Endothelial cell of umbilical vein (primary cell): ENCODE measurements around the gene NDUFS2. TPM values are rescaled to one million over a fixed set of nuclear protein-coding genes. Genes with fewer than 3 reads are reported as not detected.

Source experiments
- BruUV-seq: library from RNA; stranded (reverse); fragments of 400-500 nt; replicated peaks from 2 replicates; lab custom pipeline; 2021; lab: Mats Ljungman, UMichigan
- CTCF ChIA-PET: fragments of 300-600, 350-600 bp; sonication (Branson Sonifier 250); formaldehyde crosslinking; loops from one replicate; lab custom pipeline; 2021; ENCODE audit warnings: antibody characterized with exemption, inconsistent platforms; lab: Charles Lee
- POLR2A ChIA-PET: fragments of 300-600, 350-600 bp; sonication (Branson Sonifier 250); formaldehyde crosslinking; loops from one replicate; lab custom pipeline; 2021; ENCODE audit warnings: antibody characterized with exemption, inconsistent platforms; lab: Charles Lee
- DNase-seq: peaks from one replicate; pipeline ENCODE4 v3.0.0-alpha.2; 2011; ENCODE audit warnings: low read depth, low spot score
- FAIRE-seq: peaks from 2 replicates; lab custom pipeline; 2011; peaks lifted over from hg19 to GRCh38; lab: Jason Lieb, UNC
- H2AFZ ChIP-seq: 2 replicates; pipeline ENCODE4 v1.6.0; 2012; ENCODE audit warnings: low read depth, low read length, control low read depth, inconsistent platforms
- H3K27ac ChIP-seq: 2 replicates; pipeline ENCODE4 v1.5.1; 2011; ENCODE audit warnings: low read depth, mild to moderate bottlenecking, control low read depth, low read length, moderate library complexity; ENCODE audit not compliant: insufficient read depth
- H3K27me3 ChIP-seq, 2 experiments: 2 replicates each; pipeline versions ENCODE4 v1.6.0 to v1.6.1; 2011; ENCODE audit warnings: low read length in 2 of 2, mixed read lengths in 1 of 2; ENCODE audit not compliant: control insufficient read depth in 2 of 2, insufficient read depth in 2 of 2
- H3K36me3 ChIP-seq, 2 experiments: 2 replicates in 1 of 2; 3 replicates in 1 of 2; pipeline ENCODE4 v1.5.1; 2011; ENCODE audit warnings: low read length in 2 of 2, mild to moderate bottlenecking in 1 of 2, moderate library complexity in 1 of 2; ENCODE audit not compliant: control insufficient read depth in 2 of 2, insufficient read depth in 2 of 2; ENCODE audit errors: extremely low read depth in 1 of 2
- H3K4me1 ChIP-seq: 3 replicates; pipeline ENCODE4 v1.5.1; 2011; ENCODE audit warnings: mild to moderate bottlenecking, low read length; ENCODE audit not compliant: control insufficient read depth, insufficient read depth; ENCODE audit errors: extremely low read depth
- H3K4me2 ChIP-seq: 2 replicates; pipeline ENCODE4 v1.6.1; 2011; ENCODE audit warnings: low read length, control low read depth, mixed read lengths; ENCODE audit not compliant: insufficient read depth
- H3K4me3 ChIP-seq, 3 experiments: fragments of 200-600 bp in 1 of 3; sonication (generic), shearing (Covaris generic) in 1 of 3; replicated peaks in 1 of 3; 2 replicates each; pipeline ENCODE4 v1.5.1; 2011 to 2016; ENCODE audit warnings: control low read depth in 3 of 3, low read length in 3 of 3, mild to moderate bottlenecking in 2 of 3, inconsistent platforms in 1 of 3, low read depth in 1 of 3, moderate library complexity in 1 of 3; ENCODE audit not compliant: insufficient read depth in 1 of 3
- H3K79me2 ChIP-seq: 2 replicates; pipeline ENCODE4 v1.6.0; 2012; ENCODE audit warnings: low read length, inconsistent platforms; ENCODE audit not compliant: control insufficient read depth, insufficient read depth
- H3K9ac ChIP-seq: replicated peaks from 2 replicates; pipeline ENCODE3; 2011; ENCODE audit warnings: low read length, control low read depth; ENCODE audit not compliant: insufficient read depth; ENCODE audit errors: extremely low read depth
- H3K9me1 ChIP-seq: replicated peaks from 3 replicates; pipeline ENCODE4 v1.6.0; 2011; ENCODE audit warnings: mild to moderate bottlenecking, low read length; ENCODE audit not compliant: control insufficient read depth, insufficient read depth; ENCODE audit errors: extremely low read depth
- H3K9me3 ChIP-seq: replicated peaks from 2 replicates; pipeline ENCODE4 v1.5.1; 2012; ENCODE audit warnings: low read length, inconsistent platforms; ENCODE audit not compliant: control insufficient read depth, insufficient read depth
- H4K20me1 ChIP-seq: replicated peaks from 2 replicates; pipeline ENCODE3; 2011; ENCODE audit warnings: mild to moderate bottlenecking, low read length; ENCODE audit not compliant: control insufficient read depth, insufficient read depth; ENCODE audit errors: extremely low read depth
- EZH2 ChIP-seq: IDR thresholded peaks from 2 replicates; pipeline ENCODE4 v1.6.1; 2012; ENCODE audit warnings: borderline replicate concordance, low read depth, mild to moderate bottlenecking, moderate library complexity, low read length, inconsistent platforms; ENCODE audit not compliant: severe bottlenecking
- FOS ChIP-seq: IDR thresholded peaks from 2 replicates; pipeline ENCODE4 v1.6.1; 2011; ENCODE audit warnings: mild to moderate bottlenecking, low read length, moderate library complexity, borderline replicate concordance; ENCODE audit not compliant: insufficient read depth
- GATA2 ChIP-seq: IDR thresholded peaks from 2 replicates; pipeline ENCODE4 v1.7.0; 2011; ENCODE audit warnings: low read depth, mild to moderate bottlenecking, moderate library complexity, mixed read lengths, low read length; ENCODE audit not compliant: insufficient read length, insufficient read depth
- JUN ChIP-seq: IDR thresholded peaks from 2 replicates; pipeline ENCODE4 v1.6.1; 2011; ENCODE audit warnings: borderline replicate concordance, low read depth; ENCODE audit not compliant: insufficient read length, insufficient read depth
- MYC ChIP-seq: IDR thresholded peaks from one replicate; pipeline ENCODE4 v1.6.1; 2011; ENCODE audit warnings: mild to moderate bottlenecking, low read depth, low read length
- POLR2A ChIP-seq: IDR thresholded peaks from 2 replicates; pipeline ENCODE4 v1.6.1; 2012; ENCODE audit warnings: low read depth, mild to moderate bottlenecking, control low read depth, low read length
- POLR2AphosphoS5 ChIP-seq: IDR thresholded peaks from 2 replicates; pipeline ENCODE4 v1.6.1; 2012; ENCODE audit warnings: low read depth, mild to moderate bottlenecking, control low read depth, low read length, moderate library complexity; ENCODE audit not compliant: insufficient read depth
- dilution Hi-C: fragments of 300-500 bp; cut with MboI; formaldehyde crosslinking; loops from one replicate; pipeline ENCODE4 v1.15.0; 2019; ENCODE audit warnings: low sequenced_read_pairs; ENCODE audit not compliant: extremely low pct_ligation_motif_present
- intact Hi-C: fragments of 100-400 bp; cut with micrococcal nuclease; formaldehyde crosslinking; loops from one replicate; pipeline ENCODE4 v1.10.0; 2022
- polyA plus RNA-seq, 4 experiments: library from polyadenylated mRNA; depleted of rRNA in 3 of 4; stranded (reverse) in 3 of 4; unstranded in 1 of 4; fragments of >200 nt; gene quantifications; 2 replicates each; pipeline versions ENCODE4 v1.2.1 to v1.2.3, GENCODE V29; 2011 to 2012; ENCODE audit warnings: missing spikeins in 1 of 4
- total RNA-seq: library from RNA; stranded (reverse); gene quantifications from 2 replicates; pipeline ENCODE4 v1.2.3, GENCODE V29; 2021
- TF ChIP-seq, protein P1 (sequence below), 2 donors: IDR thresholded peaks; 1 replicate in 1 of 2; 2 replicates in 1 of 2; pipeline ENCODE4 v1.5.1; 2011; ENCODE audit warnings: low read length in 2 of 2, mild to moderate bottlenecking in 2 of 2, moderate library complexity in 2 of 2, control low read depth in 1 of 2, inconsistent platforms in 1 of 2, low read depth in 1 of 2; ENCODE audit not compliant: insufficient read depth in 1 of 2; ENCODE audit errors: extremely low read depth in 1 of 2
- TF ChIP-seq, protein P2 (sequence below): IDR thresholded peaks from 2 replicates; pipeline ENCODE4 v1.6.1; 2011; ENCODE audit not compliant: insufficient read depth, insufficient read length

The NDUFS2 gene
- total and polyA plus RNA-seq, 2 donors (not counting 3 experiments of a cell fraction or from before 2014, with no cell fraction given) = 95.1 to 130 TPM

DNA sequence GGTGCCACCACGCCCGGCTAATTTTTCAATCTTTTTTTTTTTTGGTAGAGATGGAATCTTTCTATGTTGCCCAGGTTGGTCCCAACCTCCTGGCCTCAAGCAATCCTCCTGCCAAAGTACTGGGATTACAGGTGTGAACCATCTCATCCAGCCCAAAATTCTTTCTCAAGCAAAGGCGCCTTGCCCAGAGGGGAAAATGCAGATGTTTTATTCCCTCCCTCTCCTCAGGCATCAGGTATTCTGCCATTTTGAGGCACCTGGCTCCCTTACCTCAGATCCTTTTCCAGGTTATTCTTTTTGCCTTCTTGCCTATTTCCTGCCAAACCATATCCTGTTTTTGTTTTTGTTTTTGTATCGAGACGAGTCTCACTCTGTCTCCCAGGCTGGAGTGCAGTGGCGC is 13.8 kb upstream of the NDUFS2 start:
- intact Hi-C loops (loop anchor here (1.0 kb wide), 1 partner anchor 22 kb away; the partner anchor contains the start of gene PPOX), dilution Hi-C loops (no loop called here)
- Histone ChIP-seq H3K9me1 (no peaks in the 10 kb centered on the region), H3K4me1 (peaks cover 28% of the 10 kb centered on the region), H3K27ac (no peak overlapping the region), H3K4me3 (no peak overlapping the region), H3K4me2 (no peak overlapping the region), H3K27me3 (no peaks in the 10 kb centered on the region), H2AFZ (no peak overlapping the region), H3K79me2 (no peaks in the 10 kb centered on the region), H4K20me1 (no peaks in the 10 kb centered on the region), H3K9ac (no peak overlapping the region), H3K9me3 (no peaks in the 10 kb centered on the region), H3K36me3 (peaks cover 2 to 3% of the 10 kb centered on the region in 2 experiments)
- ChIA-PET CTCF (no interaction called here), POLR2A (no interaction called here)
- TF ChIP-seq POLR2AphosphoS5 = no peak
- TF ChIP-seq MYC = no peak
- no peak for TF ChIP-seq JUN
- no peak for TF ChIP-seq POLR2A
- no peak for TF ChIP-seq FOS
- no peak for TF ChIP-seq GATA2
- TF ChIP-seq, protein P1, sequence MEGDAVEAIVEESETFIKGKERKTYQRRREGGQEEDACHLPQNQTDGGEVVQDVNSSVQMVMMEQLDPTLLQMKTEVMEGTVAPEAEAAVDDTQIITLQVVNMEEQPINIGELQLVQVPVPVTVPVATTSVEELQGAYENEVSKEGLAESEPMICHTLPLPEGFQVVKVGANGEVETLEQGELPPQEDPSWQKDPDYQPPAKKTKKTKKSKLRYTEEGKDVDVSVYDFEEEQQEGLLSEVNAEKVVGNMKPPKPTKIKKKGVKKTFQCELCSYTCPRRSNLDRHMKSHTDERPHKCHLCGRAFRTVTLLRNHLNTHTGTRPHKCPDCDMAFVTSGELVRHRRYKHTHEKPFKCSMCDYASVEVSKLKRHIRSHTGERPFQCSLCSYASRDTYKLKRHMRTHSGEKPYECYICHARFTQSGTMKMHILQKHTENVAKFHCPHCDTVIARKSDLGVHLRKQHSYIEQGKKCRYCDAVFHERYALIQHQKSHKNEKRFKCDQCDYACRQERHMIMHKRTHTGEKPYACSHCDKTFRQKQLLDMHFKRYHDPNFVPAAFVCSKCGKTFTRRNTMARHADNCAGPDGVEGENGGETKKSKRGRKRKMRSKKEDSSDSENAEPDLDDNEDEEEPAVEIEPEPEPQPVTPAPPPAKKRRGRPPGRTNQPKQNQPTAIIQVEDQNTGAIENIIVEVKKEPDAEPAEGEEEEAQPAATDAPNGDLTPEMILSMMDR (IDR thresholded peaks at IDR 0.05; ENCODE audit: extremely low read depth in 1 of 2, insufficient read depth in 1 of 2, low read depth in 1 of 2, low read length in 2 of 2) = no peak
- no peak for TF ChIP-seq EZH2
- TF ChIP-seq, protein P2, sequence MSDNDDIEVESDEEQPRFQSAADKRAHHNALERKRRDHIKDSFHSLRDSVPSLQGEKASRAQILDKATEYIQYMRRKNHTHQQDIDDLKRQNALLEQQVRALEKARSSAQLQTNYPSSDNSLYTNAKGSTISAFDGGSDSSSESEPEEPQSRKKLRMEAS = no peak
- DNase-seq (no peak), FAIRE-seq (peak; percentile 43)
- BruUV-seq = no TSS peak
